ENCODE results near the gene SELENON.

Gene SELENON

GRCh38 chr1:25828491-25828890 is 28.5 kb downstream of the SELENON start:
- TF ChIP-seq, protein P1, sequence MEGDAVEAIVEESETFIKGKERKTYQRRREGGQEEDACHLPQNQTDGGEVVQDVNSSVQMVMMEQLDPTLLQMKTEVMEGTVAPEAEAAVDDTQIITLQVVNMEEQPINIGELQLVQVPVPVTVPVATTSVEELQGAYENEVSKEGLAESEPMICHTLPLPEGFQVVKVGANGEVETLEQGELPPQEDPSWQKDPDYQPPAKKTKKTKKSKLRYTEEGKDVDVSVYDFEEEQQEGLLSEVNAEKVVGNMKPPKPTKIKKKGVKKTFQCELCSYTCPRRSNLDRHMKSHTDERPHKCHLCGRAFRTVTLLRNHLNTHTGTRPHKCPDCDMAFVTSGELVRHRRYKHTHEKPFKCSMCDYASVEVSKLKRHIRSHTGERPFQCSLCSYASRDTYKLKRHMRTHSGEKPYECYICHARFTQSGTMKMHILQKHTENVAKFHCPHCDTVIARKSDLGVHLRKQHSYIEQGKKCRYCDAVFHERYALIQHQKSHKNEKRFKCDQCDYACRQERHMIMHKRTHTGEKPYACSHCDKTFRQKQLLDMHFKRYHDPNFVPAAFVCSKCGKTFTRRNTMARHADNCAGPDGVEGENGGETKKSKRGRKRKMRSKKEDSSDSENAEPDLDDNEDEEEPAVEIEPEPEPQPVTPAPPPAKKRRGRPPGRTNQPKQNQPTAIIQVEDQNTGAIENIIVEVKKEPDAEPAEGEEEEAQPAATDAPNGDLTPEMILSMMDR (conservative IDR thresholded peaks at IDR 0.05; ENCODE audit: control insufficient read depth, insufficient read depth, low read depth, low read length): no peak
- H3K4me3 ChIP-seq (ENCODE audit: control insufficient read depth, low read depth, low read length): no peak overlapping the region
- DNase-seq (ENCODE audit: low read depth): no peak

DNA sequence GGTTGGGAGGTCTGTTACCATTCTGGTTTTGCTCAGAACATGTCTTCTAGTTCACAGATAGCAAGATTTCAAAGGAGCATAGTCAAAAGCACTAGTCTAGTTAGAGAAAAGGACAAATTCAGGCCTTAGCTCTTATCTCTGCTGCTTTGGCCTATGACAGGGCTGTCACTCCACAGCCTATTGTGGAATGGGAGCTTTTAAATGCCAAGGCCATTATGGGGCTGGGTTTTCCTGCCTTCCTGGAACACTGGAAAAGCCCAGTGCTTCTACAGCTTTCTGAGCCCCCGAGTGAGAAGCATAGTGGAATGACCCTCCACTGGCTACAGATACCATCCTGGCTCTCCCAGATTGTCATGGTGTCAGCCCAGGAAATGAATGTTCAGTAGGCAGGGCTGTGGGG is 29.1 kb downstream of the SELENON start:
- DNase-seq (ENCODE audit: low read depth): no peak
- H3K4me3 ChIP-seq (ENCODE audit: control insufficient read depth, low read depth, low read length): no peak overlapping the region
- TF ChIP-seq, protein P1 (conservative IDR thresholded peaks at IDR 0.05; ENCODE audit: control insufficient read depth, insufficient read depth, low read depth, low read length): no peak

DNA sequence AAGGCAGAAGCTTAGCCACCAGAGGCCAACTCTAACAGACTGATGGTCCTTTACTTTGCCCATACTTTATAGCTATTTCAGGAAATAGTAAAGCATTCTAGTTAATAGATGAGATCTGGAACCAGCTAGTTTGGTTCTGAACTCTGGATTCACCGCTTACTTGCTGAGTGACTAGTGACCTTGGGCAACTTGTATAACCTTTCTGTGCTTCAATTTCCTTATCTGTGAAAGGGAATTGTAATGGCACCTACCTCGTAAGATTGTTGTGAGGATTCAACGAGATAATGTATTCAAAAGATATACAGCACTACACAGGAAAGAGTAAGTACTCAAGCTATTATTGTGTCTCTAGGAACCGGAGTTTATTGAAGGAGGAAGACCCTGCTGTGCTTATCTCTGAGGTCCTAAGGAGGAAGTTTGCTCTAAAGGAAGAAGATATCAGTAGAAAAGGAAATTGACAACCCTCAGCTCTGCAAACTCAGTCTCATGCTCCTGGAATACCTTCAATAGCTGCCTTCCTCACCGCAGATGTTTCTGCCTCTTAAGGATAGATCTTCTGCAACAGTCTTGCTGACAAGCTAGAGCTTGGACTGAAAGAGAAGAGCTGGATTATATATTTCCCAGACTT is 31.7 kb downstream of the SELENON start:
- DNase-seq (ENCODE audit: low read depth): no peak
- TF ChIP-seq, protein P1 (conservative IDR thresholded peaks at IDR 0.05; ENCODE audit: control insufficient read depth, insufficient read depth, low read depth, low read length): no peak
- no peak overlapping the region for H3K4me3 ChIP-seq (ENCODE audit: control insufficient read depth, low read depth, low read length)

DNA sequence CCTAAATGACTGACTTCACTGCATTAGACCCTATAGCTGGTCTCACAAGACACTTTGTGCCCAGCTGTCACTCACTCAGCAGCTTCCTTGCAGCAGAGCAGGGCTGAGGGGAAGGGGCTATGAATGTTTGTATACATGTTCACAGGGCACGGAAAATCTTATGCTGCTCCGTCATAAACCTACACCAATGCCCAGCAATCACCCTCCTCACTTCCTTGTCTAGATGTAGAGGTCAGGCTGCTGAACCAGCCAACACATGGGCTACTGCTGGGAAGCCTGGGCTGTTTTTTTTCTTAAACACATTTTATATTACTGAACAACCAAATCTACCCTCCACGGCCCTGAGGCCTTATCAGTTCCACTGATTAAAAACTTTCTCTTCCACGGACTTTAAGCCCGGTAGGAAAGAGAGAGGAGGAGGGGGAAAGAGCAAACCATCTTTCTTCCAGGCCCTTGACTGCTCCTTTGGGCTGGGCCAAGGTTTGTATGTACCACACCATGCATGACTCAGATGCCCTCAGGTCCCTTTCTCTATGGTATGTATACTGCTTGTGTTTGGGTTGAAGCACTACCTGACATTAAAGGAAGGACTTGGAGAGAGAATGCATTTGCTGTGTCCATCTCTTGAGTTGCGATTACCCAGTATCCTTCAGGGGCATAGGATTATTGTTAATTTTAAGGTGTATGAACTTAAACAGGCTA is 32.5 kb downstream of the SELENON start:
- no peak overlapping the region for H3K4me3 ChIP-seq (ENCODE audit: control insufficient read depth, low read depth, low read length)
- TF ChIP-seq, protein P1 (conservative IDR thresholded peaks at IDR 0.05; ENCODE audit: control insufficient read depth, insufficient read depth, low read depth, low read length): no peak
- no peak for DNase-seq (ENCODE audit: low read depth)

DNA sequence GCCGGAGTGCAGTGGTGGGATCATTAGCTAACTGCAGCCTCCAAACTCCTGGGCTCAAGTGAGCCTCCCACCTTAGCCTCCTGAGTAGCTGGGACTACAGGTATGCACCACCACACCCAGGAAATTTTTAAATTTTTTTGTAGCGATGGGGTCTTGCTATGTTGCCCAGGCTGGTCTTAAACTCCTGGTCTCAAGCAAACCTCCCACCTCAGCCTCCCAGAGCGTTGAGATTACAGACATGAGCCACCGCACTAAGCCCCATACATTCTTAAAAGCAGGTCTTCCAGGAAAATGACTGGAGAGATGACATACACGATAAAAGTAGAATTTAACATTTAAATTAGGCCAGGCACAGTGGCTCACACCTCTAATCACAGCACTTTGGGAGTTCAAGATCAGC is 33.2 kb downstream of the SELENON start:
- no peak overlapping the region for H3K4me3 ChIP-seq (ENCODE audit: control insufficient read depth, low read depth, low read length)
- TF ChIP-seq, protein P1 (conservative IDR thresholded peaks at IDR 0.05; ENCODE audit: control insufficient read depth, insufficient read depth, low read depth, low read length): no peak
- no peak for DNase-seq (ENCODE audit: low read depth)

DNA sequence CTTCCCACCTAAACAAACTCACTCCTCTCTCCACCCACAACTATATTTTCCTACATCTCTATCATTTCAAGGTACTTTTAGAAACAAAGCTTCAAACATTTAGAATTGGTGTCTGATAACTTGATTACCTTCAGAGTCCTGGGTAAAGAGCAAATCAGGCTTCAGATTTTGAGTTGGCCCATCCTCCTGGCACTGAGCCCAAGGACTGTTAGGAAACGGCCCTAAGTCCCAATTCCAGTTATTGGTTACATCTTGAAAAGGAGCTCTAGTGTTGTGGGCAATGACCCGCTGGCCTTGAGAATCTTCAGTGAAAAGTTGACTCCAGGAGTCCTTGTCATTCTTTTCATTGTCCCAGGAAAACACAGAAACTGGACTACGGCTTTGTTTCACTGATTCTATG is 34.9 kb downstream of the SELENON start:
- no peak for DNase-seq (ENCODE audit: low read depth)
- TF ChIP-seq, protein P1 (conservative IDR thresholded peaks at IDR 0.05; ENCODE audit: control insufficient read depth, insufficient read depth, low read depth, low read length): no peak
- H3K4me3 ChIP-seq (ENCODE audit: control insufficient read depth, low read depth, low read length): no peak overlapping the region
